Stimulated activated CD4-positive, alpha-beta T cell treated with anti-CD3 and anti-CD28 coated beads, Interleukin-15, amount 100 ng/mL, for 48 hours (primary cell): ENCODE measurements around the gene MYBPC2.
A peak's percentile ranks its signal among the peaks of the same experiment; 100 is the strongest.
"Not testable (repeated sequence)": the region's sequence is repeated elsewhere in the genome, so short reads cannot be mapped to it uniquely, and the experiment has no call there.

Experiments
- DNase-seq, 2 donors: peaks; one replicate each; pipeline ENCODE4 v3.0.0-alpha.2; 2020; ENCODE audit warnings: low read depth in 2 of 2

Gene MYBPC2

GRCh38 chr19:50432221-50433028 lies at the start of gene MYBPC2:
MYBPC2 (plus strand) TSS chr19:50432892; CDS start chr19:50432954, 62 bp downstream.
- DNase-seq: no peak

DNA sequence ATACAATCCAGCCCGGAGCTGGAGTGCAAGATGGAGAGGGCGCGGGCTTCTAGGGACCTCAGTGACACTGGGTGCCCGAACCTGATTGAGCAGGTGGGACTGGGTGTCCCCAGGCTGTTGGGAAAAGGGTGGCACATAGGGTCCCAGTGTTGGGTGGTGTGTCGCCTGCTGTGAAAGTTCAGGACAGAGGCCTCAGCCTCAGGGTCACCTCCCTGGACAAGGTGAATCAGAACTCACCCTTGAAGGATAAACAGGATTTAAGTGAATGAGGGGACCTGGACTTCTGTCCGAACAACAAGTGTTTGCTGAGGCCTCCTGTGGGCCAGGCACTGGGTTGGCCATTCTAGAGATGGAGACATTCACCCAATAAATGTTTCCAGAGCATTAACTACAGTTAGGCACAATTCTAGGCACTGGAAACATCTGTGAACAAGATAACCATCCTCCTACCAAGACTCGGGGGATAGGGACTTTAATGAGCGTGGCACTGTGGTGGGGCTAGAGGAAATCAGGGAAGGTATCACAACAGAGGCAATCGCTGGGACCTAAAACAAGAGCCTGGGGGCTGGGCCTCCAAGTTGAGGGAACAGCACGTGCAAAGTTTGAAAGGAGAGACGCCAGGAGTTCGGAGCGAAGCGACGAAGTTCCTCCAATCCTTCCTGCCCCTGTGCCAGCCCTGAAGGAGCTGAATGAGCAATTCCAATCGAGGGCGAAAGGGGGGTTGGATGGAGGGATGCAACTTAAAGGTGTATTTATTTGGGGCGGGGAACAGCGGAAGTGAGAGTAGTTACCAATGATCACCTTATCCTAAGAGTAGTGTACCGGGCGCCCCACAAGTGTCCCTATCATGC lies 49.5 kb upstream of the MYBPC2 start:
- DNase-seq: no peak

DNA sequence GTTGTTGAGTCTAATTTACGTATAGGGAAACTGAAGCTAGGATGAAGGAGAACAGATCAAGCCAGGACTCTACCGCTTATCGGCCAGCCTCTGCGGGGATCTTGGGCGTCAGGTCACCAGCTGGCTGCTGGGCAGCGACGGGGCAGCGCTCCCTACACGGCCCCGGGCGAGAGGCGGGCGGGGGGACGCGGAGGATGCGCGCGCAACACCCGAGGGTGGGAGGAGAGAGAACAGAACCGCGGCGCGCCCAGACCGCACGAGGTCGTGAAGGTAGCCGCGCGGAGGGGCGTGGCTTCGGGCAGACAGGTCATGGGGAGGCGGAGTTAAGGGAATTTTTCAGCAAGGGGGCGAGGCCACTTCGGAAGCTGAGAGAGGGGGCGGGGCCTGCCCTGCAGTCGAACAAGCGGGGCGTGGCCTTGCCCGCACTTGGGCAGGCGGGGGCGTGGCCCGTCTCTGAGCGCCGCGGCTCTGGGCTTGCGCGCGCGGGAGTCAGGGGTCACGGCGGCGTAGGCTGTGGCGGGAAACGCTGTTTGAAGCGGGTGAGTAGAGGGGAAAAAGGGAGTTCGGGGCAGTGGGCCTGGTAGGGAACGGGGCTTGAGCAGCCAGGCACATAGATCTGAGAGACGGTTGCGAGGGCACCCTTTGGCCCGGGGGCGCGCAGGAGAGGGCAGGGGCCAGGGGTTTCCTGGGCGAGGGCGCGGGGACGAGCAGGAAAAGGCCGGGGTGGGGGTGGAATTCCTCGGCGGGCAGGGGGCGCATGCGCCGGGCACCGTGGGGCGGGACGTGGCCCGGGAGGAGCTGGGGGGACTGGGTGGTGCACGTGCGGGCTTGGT lies 48.6 kb upstream of the MYBPC2 start, which contains the start of gene POLD1:
POLD1 (plus strand) TSS at position 496 of the 833 bp plus-strand sequence. CDS start 14,505 bp downstream, outside the sequence.
- peak; percentile 98 to 99 for DNase-seq

- DNase-seq: no peak
Measured at GRCh38 chr19:50384685-50385535, 47.8 kb upstream of the MYBPC2 start.

DNA sequence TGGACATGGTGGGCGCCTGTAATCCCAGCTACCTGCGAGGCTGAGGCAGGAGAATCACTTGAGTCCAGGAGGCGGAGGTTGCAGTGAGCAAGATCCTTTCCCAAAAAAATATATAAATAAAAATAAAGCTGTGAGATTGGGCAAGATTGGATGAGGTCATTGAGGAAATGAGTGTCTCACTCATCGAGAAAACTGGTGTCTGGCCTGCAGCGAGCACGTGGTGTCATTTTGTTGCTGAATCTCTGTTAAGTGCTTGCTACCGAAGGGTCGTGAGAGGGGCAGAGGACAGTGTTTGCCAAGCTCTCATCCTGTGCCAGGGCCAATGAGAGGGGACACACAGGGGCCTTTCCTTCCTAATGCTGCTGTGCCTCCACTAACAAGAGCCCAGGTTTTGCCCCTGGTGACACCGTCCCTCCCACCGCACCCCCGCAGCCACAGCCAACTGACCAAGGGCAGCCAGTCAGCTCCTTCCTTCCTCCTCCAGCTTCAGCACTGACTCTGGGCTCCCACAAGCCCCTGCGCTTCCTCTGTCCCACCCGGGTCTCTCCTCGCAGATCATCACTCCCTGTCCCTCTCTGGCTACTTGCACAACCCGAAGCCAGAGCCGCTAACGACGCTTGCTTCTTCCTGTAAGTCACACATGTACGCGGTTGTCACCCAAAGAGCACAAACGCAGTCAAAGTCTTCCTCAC lies 45.4 kb upstream of the MYBPC2 start:
- DNase-seq: no peak

- DNase-seq: no peak
Measured at GRCh38 chr19:50387868-50388245, 44.8 kb upstream of the MYBPC2 start.

DNA sequence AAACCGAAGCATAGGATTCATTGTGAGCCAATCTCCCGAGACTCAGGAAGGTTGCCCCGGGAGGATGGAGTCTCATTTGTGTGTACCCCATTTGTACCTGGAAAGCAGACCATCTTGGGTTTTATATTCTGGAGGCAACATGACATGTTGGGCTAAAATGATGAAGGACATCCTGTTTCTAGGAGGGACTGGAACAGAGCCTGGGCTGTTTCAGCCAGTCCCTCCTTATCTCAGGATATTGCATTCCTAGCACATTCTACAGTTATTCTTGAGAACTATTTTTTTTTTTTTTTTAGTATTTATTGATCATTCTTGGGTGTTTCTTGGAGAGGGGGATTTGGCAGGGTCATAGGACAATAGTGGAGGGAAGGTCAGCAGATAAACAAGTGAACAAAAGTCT lies 42.4 kb upstream of the MYBPC2 start:
- DNase-seq: not testable (repeated sequence)

DNA sequence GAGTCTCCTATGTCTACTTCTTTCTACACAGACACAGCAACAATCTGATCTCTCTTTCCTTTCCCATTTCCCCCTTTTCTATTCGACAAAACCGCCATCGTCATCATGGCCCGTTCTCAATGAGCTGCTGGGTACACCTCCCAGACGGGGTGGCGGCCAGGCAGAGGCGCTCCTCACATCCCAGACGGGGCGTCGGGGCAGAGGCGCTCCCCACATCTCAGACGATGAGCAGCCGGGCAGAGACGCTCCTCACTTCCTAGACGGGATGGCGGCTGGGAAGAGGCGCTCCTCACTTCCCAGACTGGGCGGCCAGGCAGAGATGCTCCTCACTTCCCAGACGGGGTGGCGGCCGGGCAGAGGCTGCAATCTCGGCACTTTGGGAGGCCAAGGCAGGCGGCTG lies 41.7 kb upstream of the MYBPC2 start:
- DNase-seq: not testable (repeated sequence)

DNA sequence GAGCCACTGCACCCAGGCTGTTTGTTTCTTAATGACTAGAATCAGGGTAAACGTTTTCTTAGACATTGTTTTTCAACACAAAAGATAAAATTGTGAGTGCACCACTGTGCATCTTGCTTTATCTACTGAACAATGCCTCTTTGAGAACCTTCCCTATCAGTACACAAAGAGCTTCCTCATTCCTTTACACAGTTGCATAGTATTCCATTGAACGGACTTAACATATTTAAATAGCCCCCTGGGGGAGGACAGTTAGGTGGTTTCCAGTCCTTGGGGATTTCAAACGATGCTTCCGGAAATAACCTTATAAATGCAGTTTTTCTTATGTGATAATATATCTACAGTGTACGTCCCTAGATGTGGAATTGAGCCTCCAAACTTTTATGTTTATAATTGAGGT lies 39.9 kb upstream of the MYBPC2 start:
- no peak for DNase-seq

- no peak for DNase-seq
Measured at GRCh38 chr19:50393589-50393988, 39.1 kb upstream of the MYBPC2 start.

DNA sequence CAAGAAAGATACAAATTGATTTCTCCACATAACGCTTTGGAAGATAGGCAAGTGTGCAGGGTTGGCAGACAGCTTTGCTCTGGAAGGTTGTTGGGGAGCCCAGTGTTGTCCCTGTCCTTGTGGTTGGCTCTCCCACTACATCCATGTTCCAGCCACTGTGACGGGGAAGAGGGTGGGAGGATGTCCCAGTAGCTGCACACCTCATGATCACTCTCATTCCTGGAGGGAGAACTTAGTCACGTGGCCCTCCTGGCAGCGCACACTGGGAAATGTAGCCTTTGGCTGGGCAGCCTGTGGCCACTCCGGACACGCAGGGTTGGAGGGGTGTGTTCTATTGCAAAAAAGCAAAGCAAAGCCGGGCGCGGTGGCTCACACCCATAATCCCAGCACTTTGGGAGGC lies 38.7 kb upstream of the MYBPC2 start:
- no peak for DNase-seq

GRCh38 chr19:50398675-50399367 lies 33.9 kb upstream of the MYBPC2 start:
- no peak for DNase-seq

DNA sequence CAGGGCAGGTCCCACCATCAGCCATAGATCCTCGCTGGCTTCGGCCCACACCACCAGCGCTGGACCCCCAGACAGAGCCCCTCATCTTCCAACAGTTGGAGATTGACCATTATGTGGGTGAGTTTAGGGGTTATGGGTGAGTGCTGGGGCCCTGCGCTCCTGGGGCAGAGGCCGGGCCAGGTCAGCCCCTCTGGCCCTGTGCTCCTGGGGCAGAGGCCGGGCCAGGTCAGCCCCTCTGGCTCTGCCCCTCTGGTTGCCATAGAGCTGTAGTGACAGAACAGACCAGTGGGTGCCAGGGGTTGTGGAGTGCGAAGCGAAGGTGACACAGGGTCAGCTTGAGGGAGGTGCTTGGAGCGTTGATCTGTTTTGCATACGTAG lies 33.3 kb upstream of the MYBPC2 start:
- DNase-seq: no peak

DNA sequence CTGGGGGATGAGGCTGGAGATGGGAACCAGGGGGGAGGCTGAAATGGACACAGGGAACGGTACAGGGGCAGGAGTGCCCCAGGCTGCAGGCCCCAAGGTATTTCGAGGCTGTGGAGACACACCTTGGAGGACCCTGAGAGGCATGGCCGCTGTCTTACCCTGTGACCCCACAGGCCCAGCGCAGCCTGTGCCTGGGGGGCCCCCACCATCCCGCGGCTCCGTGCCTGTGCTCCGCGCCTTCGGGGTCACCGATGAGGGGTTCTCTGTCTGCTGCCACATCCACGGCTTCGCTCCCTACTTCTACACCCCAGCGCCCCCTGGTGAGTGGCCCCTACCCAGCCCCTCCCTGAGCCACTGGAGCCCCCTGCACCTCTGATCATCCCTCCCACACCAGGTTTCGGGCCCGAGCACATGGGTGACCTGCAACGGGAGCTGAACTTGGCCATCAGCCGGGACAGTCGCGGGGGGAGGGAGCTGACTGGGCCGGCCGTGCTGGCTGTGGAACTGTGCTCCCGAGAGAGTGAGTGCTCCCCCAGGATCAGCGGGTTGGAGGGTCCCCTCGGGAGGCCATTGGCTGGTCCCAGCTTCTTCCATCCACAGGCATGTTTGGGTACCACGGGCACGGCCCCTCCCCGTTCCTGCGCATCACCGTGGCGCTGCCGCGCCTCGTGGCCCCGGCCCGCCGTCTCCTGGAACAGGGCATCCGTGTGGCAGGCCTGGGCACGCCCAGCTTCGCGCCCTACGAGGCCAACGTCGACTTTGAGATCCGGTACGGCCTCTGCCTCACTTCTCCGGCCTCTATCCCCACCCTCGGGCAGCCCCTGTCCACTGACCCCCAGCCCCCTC lies 30.9 kb upstream of the MYBPC2 start:
- no peak for DNase-seq

DNA sequence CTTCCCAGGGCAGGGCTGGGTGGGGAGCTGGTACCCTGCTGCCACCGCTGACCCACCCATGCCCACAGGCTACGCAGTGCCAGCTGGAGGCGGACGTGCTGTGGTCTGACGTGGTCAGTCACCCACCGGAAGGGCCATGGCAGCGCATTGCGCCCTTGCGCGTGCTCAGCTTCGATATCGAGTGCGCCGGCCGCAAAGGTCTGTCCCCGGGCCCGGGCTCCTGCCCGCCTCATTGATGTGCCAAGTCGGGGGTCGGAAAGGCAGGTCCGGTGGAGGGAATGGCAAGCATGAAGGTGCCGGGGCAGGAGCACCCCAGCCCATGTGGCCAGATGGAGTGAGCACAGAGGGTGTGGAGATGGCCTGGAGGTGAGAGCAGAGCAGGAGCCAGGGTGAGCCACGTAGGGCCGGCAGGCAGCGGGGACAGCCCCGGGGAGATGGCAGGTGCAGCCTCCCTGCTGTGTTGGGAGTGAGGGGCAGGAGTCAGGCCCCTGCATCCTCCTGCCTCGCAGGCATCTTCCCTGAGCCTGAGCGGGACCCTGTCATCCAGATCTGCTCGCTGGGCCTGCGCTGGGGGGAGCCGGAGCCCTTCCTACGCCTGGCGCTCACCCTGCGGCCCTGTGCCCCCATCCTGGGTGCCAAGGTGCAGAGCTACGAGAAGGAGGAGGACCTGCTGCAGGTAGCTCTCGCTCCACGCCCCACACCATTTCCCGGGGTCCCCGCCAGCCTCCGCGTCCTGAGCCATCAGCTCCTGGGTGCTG lies 30.0 kb upstream of the MYBPC2 start:
- no peak for DNase-seq

- DNase-seq: no peak
Measured at GRCh38 chr19:50406156-50406820, 26.4 kb upstream of the MYBPC2 start.

DNA sequence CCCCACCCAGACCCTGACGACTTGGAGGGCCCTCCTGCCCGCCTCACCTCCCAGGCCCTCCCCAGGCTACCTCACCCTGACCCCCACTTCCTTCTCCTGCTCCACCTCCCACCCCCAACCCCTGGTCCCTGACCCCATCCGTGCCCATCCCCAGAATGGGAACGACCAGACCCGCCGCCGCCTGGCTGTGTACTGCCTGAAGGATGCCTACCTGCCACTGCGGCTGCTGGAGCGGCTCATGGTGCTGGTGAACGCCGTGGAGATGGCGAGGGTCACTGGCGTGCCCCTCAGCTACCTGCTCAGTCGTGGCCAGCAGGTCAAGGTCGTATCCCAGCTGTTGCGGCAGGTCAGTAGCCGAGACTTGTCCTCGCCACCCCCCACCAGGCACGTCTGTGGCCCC lies 25.9 kb upstream of the MYBPC2 start:
- DNase-seq: no peak

DNA sequence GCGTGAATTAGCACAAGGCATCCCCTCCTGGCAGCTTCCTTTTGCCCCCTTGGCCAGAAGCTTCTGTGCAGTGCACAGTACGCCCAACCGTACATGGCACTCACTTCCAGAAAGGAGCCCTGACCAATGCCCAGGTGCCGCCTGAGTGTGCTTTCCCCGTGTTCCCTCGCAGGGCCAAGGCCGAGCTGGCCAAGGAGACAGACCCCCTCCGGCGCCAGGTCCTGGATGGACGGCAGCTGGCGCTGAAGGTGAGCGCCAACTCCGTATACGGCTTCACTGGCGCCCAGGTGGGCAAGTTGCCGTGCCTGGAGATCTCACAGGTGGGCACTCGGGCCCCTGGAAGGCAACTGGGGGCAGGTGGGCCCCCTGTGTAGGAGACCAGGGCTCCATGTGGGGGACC lies 23.3 kb upstream of the MYBPC2 start:
- DNase-seq: no peak
